HG02884 (cell line): Measurements from ENCODE around the gene CACNG1.

Source experiments
- ATAC-seq: cut with Tn5 transposase; IDR thresholded peaks from one replicate; pipeline ENCODE4 v1.9.1; 2021; ENCODE audit warnings: mild to moderate bottlenecking, moderate library complexity; ENCODE audit not compliant: unreplicated experiment

Gene CACNG1

DNA sequence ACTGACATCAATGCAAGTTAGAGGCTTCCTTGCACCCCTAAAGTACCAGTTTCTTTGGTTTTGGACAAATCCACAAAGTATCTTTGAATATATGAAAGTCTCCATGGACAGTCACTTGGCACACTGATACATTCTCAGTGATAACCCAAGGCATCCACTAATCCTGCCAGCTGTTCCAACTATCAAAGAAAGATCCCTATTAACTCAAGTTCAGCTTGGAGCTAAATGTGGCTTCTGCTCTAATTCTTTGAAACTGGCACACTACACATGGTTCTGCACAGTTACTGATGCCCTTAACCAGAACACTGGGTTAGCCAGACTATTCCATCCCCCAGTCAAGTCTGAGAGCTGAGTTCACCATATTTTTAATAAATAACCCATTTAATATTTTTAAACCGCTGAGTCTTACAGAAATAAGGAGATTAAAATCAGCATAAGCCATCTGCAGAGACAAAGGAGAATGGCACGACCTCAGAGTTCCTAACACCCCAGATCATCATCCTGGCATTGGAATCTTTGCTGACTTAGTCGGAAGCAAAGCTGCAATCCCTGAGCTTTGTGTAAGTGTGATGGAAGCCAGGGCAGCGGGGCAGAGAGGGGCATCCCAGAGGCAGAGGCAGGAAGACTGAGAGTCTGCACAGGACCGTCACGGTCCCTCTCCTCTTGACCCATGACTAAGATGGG lies 6.3 kb downstream of the CACNG1 start:
- no peak for ATAC-seq

DNA sequence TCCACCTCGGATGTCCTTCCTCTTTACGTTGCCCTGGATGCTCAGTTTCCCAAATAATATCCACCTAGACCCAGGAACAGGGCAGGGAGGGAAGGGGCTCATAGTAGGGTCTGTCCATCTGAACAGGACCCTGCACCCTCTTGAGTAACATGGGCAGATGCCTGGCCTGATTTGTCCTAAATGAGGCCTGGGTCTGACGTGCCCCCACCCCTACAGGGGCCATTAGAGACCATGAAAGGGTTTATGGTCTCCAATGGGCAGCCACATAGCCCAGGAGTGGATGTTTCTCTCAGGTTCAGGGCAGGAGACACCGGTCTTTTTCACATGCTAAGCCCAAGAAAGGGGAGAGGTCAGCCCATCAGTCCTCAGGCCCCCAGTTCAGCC lies 6.8 kb downstream of the CACNG1 start:
- no peak for ATAC-seq

DNA sequence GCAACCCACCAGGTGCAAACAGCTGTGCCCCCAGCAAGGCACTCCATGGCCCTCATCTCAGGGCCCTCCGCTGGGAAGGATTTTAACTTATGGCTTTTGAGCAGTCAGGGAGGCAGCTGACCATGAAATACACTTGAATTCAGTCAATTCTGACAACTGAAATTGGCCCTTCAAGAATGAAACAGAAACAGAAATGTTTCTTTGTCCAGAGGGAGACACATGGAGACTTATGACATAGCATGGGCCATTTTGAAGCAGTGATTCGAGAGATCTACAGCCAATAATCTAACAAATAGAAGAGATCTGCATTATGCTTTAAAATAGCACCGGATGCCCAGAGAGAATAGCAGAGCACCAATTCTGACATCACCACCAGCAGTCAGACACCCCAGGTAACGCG lies 7.5 kb downstream of the CACNG1 start:
- no peak for ATAC-seq

DNA sequence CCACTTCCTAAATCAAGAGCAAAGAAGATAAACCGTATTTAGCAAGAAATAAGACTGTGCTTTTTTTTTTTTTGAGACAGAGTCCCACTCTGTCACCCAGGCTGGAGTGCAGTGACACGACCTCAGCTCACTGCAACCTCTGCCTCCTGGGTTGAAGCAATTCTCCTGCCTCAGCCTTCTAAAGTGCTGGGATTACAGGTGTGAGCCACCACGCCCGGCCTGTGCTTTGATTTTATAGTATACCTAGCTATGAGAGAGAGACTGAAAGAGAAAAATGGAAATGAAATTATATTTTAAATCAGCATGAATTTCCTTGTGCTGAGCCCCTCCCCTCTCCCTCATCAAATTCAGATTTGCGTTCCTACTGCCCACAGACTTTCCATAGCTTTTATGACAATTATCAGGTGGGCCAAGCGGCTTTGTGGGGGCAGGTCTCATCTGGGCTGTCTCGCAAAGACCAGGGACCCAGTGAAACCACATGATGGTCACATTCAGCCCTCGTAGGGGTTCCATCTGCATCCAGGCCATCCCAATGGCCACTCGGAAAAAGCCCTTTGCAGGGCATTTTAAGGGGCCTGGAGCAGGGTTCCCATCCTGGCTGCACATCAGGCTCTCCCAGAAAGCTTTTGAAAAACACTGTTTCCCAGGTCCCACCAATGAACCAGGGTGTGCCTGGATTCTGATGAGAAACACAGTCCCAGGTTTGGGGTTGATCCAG lies 8.5 kb downstream of the CACNG1 start:
- no peak for ATAC-seq

- ATAC-seq, result no peak
Observed at GRCh38 chr17:67053438-67054000, 9.2 kb downstream of the CACNG1 start.

GRCh38 chr17:67054011-67054591 lies 9.7 kb downstream of the CACNG1 start:
- no peak for ATAC-seq

GRCh38 chr17:67054608-67055007 lies 10.3 kb downstream of the CACNG1 start:
- no peak for ATAC-seq

DNA sequence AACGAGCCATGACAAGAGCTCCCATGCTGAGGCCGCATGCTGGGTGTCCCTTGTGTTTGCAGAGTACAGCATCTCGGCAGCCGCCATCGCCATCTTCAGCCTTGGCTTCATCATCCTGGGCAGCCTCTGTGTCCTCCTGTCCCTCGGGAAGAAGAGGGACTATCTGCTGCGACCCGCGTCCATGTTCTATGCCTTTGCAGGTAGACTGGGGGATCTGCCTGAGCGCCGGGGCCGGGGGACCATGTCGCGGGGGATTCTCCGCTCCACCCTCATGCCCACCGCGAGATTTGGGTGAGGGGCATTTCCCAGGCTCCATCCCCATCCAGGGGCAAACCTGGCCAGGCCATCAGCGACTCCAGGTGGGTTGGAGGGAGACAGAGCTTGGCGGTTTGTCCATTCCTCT lies 10.7 kb downstream of the CACNG1 start:
- ATAC-seq, result no peak

DNA sequence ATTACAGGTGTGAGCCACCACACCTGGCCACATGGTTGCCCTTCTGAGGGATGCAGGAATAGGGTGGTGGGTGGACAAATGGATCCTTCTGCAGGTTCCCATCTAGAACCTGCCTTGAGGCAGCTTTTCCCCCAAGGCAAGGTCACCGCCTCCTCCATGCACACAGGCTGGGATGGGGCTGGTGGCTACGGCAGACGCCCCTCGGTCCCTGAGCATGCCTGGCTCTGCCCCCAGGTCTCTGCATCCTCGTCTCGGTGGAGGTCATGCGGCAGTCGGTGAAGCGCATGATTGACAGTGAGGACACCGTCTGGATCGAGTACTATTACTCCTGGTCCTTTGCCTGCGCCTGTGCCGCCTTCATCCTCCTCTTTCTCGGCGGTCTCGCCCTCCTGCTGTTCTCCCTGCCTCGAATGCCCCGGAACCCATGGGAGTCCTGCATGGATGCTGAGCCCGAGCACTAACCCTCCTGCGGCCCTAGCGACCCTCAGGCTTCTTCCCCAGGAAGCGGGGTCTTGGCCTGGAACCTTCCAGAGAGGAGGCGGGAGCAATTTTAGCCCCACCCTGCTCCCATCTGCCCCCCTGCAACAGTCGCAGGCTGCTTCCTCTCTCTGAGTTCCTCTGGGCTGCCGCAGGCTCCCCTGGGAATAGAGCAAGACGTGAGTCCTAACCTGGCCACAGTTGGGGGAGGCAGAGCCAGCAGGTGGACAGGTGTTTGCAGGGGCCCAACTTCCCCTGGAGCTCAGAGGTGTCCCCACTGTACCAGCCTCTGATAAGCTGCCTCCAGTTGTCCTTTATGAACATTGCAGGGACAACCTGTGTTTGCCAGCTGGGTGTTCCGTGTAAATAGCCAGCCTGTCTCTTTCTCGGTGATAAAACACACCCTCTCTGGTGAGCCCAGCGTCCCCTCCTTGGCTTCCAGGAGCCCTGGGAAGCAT lies 11.7 kb downstream of the CACNG1 start:
- ATAC-seq, result no peak

DNA sequence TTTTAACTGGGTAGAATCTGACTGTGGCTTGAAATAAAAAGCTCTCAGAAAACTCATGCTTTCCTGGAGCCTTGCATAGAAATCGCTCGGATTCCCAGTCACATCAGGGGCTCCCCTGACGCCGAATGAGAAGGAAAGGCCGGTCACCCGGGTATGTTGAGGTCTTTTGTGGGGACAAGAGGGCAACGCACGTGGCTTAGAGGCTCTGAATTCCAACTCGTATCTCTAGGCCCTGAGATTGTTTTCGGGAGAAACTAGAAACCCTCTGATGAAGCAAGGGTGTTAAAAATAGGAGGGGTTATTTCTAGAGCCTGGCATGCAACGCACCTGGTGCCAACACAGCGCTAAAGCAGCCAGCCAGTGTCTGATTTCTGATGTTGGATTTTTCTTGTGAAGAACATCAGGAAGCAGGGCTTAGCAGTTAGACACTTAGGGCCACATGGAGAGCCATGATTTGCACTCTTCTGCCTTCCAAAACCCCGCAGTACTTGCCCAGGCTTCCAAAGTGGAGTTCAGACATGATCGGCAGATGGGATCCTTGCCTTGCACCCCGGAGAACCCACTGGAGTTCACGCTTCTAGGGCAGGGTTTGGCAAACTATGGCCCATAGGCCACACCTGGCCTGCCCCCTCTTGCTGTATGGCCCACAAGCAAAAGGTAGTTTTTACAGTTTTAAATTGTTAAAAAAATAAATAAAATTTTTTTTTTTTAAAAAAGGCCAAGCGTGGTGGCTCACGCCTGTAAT lies 12.6 kb downstream of the CACNG1 start:
- ATAC-seq, result no peak

- ATAC-seq, result no peak
Observed at GRCh38 chr17:67058036-67058435, 13.7 kb downstream of the CACNG1 start.

DNA sequence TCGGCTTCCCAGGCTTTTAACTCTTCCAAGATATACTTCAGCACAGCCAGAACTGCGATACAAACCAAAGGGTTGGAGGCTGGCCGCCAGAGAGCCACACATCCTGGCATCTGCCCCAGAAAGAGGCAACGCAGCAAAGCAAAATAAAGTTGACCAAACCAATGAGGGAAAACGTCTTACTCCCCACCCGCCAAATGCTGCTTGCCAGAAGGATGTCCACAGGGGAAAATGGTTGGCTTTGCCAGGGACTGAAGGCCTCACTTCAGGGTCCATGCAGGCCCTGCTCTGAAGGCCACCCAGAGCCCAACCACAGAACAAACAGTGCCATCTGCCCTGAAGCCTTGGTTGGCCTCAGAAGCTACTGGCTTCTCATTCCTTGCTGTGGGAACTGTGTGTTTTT lies 15.0 kb downstream of the CACNG1 start:
- no peak for ATAC-seq

- ATAC-seq, result no peak
Observed at GRCh38 chr17:67063141-67063540, 18.8 kb downstream of the CACNG1 start.

DNA sequence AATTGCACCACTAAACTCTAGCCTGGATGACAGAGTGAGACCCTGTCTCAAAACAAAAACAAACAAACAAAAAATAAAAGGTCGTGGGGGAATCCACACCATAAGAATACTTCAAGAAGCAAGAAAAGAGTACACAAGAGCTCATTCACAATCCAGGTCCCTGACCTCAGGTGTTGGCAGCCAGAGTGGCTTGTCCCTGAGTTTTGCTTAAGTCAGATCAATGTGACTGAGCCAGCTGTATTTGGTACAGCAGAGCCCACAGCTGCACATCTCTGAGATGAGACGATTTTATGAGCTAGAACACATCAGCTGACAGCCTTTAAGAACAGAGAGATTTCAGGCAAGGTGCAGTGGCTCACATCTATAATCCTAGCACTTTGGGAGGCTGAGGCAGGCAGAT lies 22.4 kb downstream of the CACNG1 start:
- ATAC-seq, result no peak

DNA sequence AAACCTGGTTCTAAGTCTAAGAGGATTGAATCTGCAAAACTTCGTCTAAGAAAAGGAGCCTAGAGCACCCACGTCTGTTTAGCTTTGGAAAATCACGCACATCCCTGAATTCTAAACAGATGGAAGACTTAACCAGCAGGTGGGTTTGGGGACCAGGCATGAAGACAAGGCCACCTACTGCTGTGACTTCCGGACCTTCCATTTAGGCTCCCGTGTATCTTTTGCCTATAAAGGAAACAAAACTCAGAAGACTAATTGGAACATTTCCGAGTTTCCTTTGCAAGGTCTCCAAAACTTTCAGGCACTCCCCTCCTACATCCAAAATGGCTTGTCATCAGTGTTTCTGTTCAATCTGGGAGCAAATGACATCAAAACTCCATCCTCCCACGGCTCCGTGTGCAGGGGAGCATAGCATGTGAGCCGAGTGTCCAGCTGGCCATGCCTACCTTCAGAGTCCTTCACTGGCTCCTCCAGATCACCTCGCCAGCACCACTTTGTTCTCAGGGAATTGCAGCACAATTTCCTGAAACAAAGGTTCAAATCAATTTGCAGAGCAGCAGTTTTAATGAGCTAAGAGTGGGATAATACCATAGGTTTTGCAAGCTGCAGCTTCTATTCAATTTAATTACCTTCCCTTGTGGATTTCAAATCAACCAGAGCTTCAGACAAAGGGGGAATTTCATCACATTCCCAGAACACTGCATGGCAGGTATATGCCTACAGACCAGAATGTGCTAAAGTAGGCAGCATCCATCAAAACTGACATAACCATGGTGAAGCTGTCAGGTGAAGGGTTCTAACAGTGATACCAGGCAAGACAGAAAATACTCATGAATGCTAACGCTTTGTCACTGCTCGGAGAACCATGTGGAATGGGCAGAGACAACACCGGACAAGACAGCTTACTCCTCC lies 23.5 kb downstream of the CACNG1 start:
- no peak for ATAC-seq

DNA sequence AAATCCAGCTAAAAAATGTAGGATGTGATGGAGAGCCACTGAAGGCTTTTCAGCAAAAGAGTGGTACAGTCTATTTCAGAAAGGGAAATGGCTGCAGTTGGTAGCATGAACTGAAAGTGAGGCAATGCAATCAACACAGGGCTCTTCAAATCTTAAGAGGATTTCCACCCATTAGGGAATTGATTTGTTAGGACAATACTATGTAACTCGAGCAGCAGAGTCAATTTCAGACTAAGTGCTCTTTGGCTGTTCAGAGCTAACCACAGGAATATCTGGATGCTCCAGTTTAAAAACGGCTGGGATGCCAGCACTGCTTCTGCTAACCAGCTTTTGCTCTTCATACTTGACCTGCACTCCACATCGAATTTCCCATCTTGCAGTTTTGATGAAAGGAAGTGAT lies 24.6 kb downstream of the CACNG1 start:
- ATAC-seq, result no peak

GRCh38 chr17:67069603-67070136 lies 25.3 kb downstream of the CACNG1 start:
- ATAC-seq, result no peak

DNA sequence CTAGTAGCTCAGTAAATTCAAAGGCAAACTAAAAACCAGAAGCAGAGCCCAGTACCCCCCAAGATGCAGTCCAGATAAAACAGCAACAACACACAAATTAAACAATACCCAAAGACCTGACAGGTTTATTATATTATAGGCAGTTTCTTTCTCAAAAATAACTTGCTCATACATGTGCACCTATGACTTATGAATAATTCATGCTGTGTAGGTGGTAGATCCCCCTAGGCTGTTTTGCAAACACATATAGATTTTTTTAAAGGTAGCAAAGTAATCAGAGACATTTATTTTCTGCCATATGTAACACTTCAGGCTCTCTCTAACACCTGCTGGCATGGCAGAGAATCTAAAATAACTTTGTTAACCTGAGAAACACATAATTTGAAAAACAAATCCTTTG lies 27.2 kb downstream of the CACNG1 start:
- ATAC-seq, result no peak

DNA sequence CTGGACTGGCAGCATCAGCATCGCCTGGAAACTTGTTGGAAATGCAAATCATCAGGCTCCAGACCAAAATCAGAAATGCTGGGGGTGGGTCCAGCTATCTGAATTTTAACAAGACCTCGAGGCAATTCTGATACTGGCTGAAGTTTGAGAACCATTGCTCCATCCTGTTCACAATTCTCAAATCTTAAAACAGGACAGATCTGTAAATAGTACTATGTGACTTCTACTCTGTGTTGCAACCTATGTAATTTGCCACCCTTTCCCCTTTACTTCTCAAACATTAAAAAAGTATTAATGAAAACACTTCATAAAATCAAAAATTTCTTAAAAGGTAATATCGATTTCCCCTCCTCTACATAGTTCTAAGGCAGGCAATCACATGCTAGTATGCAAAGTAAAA lies 28.5 kb downstream of the CACNG1 start:
- no peak for ATAC-seq
